Right kidney (tissue), 1 donor: ENCODE data around the gene PLPPR1.
"Not testable (repeated sequence)": the region's sequence is repeated elsewhere in the genome, so short reads cannot be mapped to it uniquely, and the experiment has no call there.

ENCODE experiments used
- DNase-seq: peaks from one replicate; pipeline ENCODE4 v3.0.0-alpha.2; 2016

PLPPR1 gene

DNA sequence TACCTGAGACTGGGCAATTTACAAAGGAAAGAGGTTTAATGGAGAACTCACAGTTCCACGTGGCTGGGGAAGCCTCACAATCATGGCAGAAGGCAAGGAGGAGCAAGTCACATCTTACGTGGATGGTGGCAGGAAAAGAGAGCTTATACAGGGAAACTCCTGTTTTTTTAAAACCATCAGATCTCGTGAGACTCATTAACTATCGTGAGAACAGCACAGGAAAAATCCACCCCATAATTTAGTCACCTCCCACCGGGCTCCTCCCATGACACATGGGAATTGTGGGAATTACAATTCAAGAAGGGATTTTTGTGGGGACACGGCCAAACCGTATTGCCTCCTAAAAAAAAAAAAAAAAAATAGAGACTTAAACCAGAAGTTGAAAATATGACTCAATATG lies 11.1 kb downstream of the PLPPR1 start:
- not testable (repeated sequence) for DNase-seq

DNA sequence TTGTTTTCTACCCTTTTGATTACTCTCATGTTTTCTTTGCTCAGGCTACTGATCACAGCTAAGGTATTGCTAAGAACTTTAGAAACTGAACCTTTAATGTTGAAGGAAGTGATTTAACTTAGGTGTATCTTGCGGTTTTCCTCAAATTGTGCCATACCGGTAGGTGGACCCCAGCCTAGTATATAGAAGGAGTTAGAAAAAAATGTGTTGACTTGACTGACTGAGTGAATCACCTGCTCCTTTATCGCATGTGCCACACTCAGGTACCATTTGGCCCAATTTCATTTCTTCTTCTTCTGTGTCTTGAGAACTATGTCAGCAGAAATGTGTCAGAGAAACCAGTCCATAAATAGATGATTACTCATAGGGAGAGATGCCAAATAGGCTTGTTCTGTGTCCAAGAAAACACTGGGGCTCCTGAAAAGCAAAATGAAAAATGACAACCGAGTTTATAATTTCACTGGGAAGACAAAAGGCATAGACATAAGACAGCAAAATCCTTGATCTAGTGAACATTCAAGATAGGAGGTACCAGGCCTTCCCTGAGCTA lies 19.4 kb downstream of the PLPPR1 start:
- DNase-seq: no peak

DNA sequence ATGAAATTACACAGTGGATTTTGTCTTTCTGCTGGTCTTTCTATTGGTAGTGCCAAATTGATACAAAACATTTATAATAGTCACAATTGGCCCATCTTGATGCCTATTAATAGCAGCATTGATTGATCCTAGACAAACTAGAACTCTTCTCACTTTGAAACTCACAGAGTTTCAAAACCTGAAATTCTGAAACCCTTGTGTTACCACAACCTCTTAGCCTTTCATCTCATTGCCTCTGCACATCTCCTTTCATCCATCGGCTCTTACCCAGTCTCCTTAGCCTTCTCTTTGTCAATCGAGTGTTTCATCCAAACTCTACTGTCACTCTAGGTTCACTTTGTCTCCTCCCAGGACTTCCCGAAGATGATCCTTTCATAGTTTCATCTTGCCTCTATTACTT lies 22.1 kb downstream of the PLPPR1 start:
- no peak for DNase-seq

DNA sequence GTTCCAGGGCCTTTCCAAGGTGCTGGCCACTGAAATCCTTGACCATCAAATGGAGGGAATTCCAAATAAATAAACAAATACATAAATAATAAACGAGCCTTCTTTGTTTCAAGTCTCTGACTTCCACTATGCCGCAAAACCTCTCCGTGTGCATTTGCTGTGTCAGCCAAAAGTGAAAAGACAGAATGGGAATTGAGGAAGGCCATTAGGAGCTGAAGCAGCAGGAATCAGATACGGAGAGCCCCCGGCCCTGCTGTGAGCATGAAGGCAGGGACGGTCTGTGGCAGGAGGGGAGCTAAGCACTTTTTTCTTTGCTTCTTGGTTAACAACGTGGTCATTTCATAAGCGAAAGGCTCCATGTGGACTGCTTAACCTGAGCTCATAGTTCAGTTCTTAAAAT lies 26.1 kb downstream of the PLPPR1 start:
- DNase-seq: no peak

DNA sequence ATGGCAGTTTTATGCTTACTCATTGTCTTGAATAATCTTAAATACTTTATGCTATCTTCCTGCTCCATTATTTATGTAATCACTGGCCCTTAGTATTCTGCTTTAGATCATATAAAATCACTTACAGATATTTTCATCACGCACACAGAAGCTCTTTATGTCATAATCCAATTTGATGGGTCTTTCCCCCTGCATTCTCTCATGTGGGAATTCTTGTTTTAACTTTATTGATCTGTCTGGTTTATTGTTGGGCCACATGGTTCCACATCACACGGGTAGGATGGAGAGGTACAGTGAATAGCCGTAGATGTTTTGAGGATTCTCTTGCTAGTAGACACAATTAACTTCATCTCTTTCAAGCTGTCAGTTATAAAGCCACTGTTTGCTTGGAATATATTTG lies 27.0 kb downstream of the PLPPR1 start:
- DNase-seq: no peak

DNA sequence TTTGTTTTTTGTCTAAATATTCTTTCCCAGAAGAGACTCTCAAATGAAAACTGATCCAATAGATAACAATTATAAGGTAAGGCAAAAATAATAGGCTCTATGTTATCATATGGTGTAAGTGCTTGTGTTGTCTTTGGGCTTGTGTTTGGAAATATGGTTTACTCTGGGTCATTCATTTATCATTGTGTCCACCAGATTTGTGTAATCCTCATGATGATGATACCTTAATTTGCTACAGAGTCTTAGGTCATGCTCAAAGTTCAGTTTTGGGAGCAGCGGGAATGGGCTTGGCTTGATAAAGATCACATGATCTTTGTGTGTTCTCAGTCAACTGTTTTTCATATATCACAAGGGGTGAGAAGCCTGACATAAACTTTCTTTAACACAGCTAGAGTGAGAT lies 34.2 kb downstream of the PLPPR1 start:
- DNase-seq: no peak

DNA sequence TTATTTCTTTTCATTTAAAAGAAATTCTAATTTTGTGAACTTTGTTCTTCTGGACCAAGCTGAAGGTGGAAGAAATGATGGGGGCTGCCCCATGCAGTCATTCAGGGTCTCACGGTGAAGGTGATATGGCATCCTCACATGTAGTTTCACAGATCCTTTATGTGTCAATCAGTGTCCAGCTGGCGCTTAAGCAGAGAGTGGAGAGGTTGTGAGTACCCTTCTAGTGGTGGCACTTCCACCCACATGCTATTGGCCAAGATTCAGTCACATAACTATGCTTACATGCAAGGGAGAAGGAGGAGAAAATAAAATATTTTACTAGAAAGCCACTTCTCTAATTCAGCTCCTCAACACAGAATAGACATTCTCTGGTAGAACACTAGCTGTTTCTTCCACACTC lies 34.7 kb downstream of the PLPPR1 start:
- DNase-seq: no peak

DNA sequence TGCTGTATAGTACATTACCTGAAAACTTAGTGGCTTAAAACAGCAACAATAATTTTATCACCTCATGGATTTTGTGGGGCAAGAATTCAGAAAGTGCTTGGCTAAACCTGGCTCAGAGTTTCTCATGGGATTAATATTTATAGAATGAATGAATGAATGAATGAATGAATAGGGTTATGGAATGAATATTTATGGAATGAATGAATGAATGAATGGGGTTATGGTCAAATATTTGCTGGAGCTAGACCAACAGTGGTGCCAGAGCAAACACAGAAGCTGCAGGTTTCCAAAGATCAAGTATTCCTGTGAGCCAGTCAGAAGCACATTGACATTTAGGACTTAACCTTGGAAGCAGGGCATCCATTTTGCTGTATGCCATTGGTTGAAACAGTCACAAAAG lies 35.7 kb downstream of the PLPPR1 start:
- DNase-seq: no peak

DNA sequence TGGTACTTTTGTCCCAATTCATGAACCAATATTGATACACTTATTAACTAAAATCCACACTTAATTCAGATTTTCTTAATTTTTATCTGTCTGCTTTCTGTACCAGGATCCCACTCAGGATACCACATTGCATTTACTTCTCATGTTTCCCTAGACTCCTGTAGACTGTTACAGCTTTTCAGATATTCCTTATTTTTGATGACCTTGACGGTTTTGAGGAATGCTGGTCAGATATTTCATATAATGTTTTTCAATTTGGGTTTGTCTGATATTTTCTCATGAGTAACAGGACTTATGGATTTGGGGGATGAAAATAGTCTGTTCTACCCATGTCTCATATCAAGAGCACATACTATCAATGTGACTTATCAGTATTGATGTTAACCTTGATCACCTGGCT lies 37.4 kb downstream of the PLPPR1 start:
- no peak for DNase-seq

DNA sequence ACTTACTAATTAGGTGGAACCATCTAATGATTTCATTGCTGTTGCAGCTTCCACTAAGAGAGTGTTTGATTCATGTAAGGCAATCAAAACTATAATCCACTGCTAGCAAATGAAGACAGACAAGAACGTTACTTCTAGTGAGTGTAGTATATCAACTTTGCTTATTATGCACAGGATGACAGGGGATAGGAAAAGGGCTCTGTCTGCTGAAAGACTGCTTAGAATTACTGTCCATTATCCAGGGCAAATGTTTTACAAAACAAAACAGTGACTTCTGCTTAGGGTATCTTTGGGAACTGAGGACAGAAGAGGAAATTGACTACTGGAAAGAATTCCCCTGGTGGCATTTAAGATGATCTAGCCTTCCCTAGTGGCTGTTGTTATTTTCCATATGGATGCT lies 40.2 kb downstream of the PLPPR1 start:
- no peak for DNase-seq

DNA sequence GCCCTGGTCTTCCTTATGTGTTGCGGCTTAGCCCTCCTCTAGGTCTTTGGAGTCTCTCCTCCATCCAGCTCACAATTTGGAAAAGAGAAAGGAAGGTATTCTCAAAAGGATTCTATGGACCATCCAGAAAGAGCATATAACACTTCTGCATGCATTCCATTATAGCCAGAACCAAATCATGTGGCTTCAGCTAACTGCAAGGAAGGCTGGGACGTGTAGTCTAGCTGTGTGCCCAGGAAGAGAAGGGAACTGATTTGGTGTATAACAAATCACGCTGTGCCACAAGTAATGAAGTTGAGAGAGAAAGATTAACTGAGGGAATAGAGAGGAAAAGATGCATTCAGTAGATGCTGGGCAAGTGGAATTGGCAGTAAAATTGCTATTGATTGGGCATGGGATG lies 43.7 kb downstream of the PLPPR1 start:
- no peak for DNase-seq

DNA sequence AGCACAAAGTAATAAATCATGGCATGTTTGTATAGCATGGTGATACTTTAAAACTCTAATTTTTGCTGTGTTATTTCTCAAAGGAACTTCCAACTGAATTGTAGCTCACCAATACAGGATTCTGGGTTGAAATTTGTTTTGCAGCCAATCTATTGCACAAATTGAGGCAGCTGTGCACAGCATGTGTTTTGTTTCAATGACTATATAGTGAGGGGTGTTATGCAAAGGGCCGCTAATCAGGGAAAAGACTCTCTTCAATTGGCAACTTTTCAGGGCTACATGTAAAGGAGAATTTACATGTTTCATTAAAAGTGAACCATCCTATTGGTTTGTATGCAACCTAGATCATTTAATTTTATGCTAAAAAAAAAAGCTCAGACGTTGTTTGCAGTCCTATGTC lies 44.6 kb downstream of the PLPPR1 start:
- DNase-seq: no peak

DNA sequence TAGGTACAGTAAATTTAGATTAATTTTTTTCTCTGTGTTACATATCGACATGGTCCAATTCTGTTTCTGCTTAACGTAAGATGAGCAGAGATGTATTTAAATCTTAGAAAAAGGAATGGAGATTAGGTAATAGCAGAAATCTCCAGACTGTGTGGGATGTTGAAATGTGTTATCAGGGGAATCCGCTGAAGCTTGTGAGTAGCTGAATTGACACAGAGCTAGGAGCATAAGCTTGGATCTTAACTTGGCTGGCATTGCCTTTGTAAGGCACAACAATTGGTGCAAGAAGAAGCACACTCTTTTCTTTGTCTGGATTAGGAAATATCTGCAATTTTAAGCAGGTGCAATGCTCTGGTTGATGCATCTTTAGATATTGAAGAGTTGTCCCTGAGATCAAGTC lies 53.1 kb downstream of the PLPPR1 start:
- DNase-seq: no peak

DNA sequence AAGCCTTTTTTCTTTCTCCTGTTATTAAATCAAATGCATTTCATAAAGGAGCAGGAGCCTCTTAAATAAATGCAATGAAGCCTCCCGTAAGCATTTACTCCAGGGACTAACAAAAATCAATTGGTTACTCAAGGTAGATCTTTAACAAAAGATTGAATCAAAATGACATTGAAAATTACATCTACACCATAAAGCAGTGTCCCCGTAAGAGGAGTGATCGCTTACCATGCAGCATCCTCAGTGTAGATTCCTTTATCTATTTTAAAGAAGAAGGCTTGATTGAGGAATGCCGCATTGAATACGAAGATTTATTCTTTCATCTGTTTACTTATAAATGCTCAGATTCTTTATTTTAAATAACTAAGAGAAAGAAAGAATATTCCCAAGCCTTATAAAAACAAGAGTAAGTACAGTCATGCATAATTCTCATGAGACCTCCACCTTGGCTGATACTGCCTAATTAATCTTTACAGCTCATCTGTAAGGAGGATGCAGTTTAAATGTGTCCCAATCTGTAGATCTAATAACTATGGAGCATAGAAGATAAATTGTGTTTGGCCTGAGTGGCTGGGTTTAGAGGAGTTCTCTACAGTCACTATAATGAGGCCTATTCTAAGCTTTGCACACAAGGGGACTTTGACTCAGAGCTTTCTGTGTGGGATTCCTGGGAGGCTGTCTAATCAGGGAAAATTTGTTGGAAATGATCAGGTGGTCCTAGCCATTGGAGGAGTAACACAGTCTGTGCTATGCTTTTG lies 55.1 kb downstream of the PLPPR1 start:
- DNase-seq: no peak

DNA sequence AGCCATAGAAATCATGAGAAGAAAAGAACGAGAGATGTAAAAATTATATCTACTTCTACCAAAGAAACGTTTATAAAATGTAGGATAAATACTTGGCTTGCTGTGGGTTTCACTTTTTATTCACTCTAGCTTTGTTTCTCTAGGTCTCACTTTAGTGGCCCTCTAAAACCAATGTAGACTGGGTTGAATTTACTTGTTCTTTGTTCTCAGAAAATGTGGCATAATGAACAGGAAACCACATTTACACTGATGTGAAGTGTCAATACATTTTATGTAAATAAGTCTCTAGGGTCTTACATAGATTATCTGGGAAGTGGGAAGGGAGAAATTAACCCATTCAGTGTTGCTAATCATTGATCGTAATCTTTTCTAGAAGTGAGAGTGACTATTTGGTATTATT lies 58.9 kb downstream of the PLPPR1 start:
- no peak for DNase-seq

DNA sequence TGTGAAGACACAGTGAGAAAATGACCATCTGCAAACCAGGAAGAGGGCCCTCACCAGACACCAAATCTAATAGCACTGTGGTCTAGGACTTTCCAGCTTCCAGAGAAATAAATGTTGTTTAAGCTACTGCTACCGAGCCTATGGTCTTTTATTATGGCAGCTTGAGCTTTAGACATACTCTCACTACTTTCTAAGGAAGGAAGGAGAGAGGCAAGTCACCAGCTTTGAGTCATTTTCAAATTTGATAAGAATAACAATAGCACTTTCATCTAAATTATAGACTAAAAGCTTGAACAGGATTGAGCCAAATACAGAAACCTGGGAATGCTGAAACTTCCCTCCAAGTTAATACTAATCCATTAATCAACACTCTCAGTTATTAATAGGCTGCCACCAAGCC lies 64.4 kb downstream of the PLPPR1 start:
- no peak for DNase-seq

DNA sequence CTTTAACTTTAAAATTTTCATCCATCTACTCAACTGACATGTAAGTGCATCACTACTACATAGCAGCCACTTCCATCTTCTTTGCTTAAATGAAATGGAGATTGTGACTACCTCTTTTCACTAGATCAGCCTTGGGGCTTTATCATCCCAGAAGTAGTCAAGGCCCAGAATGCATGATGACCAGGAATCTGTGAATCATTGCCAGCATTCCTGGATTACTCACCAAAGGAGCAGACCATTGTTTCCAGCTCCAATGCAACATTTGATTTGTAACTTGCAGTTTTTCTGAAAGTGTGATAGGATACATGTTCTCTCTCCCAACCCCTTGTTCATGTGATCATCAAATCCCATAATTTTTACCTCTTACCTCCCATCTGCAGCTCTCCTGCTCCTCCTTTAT lies 65.1 kb downstream of the PLPPR1 start:
- DNase-seq: no peak

DNA sequence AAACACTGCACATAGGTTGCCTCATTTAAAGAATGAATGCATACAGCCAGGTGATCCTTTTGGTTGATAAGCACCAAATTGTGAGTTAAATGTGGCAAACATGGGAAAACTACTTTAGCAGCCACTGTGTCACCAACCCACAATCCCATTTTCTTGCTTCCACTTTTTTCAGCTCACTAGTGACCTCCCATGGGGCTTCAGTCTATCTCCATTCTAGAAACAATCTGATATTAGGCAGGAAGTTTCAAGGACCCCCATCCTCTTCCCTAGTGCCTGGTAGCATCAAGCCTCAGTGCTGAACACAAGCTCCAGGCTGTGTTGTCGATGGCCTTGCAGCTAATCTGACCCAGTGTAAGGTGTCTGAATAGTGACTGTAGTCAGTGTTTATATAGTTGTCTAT lies 66.2 kb downstream of the PLPPR1 start:
- DNase-seq: no peak

DNA sequence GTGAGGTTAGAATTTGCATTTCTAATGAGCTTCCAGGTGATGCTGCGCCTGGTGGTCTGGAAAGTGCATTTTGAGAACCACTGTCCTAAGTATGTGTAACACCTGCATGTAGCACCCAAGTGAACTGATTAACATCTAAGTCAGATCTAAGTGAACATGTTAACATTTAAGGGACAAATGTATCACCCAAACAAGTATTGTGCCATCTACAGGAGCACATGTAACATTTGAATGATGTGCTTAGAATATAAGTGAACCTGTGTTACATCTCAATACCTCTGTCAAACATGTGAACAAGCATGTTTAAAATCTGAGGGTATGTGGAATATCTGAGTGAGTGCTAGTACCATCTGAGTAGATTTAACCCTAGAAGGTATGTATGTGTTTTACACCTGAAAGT lies 68.7 kb downstream of the PLPPR1 start:
- no peak for DNase-seq

DNA sequence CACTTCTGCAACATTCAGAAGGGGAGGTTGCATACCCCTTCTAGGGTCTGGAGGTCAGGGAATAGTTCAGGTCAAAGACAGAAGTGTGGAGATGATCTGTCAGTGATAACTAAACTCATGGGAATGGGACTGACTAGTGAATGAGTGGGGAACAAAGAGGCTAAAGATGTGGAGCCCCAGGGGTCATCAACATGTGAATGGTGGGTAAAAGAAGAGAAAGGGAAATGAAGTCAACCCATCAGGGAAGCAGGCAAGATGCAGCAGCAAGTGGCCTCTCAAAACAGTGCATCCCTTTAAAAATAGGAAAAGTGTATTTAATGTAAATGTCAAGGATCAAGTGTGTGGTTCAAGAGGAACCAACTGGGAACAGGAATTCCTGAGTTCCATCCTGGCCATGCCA lies 69.9 kb downstream of the PLPPR1 start:
- DNase-seq: no peak

DNA sequence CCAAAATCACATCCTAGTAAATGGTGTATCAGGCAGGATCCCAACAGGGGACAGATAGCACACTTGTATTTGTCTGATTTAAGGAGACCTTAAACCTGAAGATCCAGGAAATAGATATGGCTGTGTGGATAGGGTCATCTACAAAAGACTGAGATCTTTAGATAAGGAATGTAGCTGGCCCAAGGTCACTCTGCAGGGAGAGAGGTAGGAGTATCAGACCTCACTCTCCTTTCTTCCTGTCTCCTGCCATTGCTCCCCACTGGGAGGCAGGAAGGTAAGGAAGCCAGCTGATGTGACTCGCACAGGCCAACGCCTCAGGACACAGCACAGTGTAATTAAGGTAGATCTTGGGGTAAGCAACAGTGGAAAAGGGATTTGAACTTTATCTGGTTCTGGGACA lies 85.8 kb downstream of the PLPPR1 start:
- DNase-seq: no peak

DNA sequence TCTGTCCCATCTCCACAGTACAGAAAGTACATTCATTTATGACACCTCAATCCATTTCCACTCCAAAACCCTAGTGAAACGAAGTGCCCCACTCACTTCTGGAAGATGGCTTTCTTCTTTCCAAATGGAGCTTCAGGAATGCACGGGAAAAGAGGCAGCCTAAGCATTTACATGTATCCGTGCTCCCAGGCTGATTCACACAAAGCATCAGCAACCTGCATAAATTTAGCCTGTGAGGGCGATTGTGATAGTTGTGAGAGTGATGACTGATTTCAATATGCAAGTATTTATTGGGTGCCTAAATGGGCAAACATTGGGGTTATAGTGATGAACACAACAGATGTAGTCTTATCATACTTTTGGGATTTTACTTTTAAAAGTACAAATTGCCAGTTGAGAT lies 86.6 kb downstream of the PLPPR1 start:
- no peak for DNase-seq

DNA sequence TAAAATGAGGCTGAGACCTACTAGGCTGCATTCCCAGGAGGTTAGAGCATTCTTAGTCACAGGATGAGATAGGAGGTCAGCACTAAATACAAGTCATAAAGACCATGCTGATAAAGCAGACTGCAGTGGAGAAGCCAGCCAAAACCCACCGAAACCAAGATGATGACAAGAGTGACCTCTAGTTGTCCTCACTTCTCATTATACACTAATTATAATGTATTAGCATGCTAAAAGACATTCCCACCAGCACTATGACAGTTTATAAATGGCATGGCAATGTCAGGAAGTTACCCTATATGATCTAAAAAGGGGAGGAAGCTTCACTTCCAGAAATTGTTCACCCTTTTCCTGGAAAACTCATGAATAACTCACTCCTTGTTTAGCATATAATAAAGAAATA lies 88.6 kb downstream of the PLPPR1 start:
- DNase-seq: no peak

DNA sequence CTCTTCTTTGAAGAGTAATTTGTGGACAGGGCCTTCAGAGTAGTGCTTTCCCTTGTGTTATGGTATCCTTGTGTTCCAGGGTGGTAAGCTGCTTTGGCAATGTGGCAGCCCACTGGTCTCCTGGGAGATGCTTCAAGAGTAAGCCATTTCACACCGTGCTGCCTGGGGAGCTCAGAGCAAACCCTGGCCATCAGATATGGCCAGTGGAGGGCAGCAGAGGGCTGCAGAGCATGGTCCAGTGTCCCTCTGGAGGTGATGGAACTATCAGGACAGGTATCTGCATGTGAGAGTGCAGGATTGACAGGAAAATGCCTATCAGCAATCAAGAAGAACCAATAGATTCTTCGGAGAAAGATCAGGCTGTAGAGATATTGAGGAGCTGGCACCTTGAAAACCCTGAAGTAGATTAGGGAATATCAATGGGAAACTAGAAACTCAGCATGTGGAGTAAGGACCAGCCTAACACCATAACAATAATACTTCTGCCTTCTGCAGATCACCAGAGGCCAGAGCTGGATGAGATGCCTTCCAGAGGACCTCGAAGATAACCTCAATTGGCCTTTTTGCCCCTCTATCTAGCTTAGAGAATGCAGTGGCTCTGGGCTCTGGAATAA lies 90.8 kb downstream of the PLPPR1 start:
- peak; percentile 23 for DNase-seq
